A673 (cell line): ENCODE results near the gene CLEC16A. TPM values are rescaled to one million over a fixed set of nuclear protein-coding genes. Genes with fewer than 3 reads are reported as not detected.

Source experiments
- BruUV-seq: library from RNA; stranded (reverse); fragments of 400-500 nt; replicated peaks from 2 replicates; lab custom pipeline; 2021; lab: Mats Ljungman, UMichigan
- CTCF ChIA-PET: fragments of 300-600 bp; sonication (Branson Sonifier 250); formaldehyde crosslinking; loops from one replicate; lab custom pipeline; 2022; ENCODE audit warnings: antibody characterized with exemption; lab: Charles Lee
- POLR2A ChIA-PET: fragments of 300-600 bp; sonication (Branson Sonifier 250); formaldehyde crosslinking; loops from one replicate; lab custom pipeline; 2022; ENCODE audit warnings: antibody characterized with exemption; ENCODE audit not compliant: low non-redundant PET; lab: Charles Lee
- DNase-seq: peaks from one replicate; pipeline ENCODE4 v3.0.0-alpha.2; 2015; ENCODE audit warnings: low spot score
- H3K27ac ChIP-seq: fragments of 200-600 bp; sonication (generic); 2 replicates; pipeline ENCODE4 v1.5.1; 2016; ENCODE audit warnings: mixed run types, low read depth, mild to moderate bottlenecking, mixed read lengths, antibody characterized with exemption, low read length; ENCODE audit not compliant: poor library complexity, severe bottlenecking
- H3K27me3 ChIP-seq: fragments of 200-600 bp; sonication (generic); replicated peaks from 2 replicates; pipeline ENCODE4 v1.6.1; 2017; ENCODE audit warnings: mixed run types, low read depth, mild to moderate bottlenecking, mixed read lengths, antibody characterized with exemption, low read length; ENCODE audit not compliant: insufficient read depth, poor library complexity
- H3K36me3 ChIP-seq: fragments of 200-600 bp; sonication (generic); 2 replicates; pipeline ENCODE4 v1.6.1; 2016; ENCODE audit warnings: mixed run types, mild to moderate bottlenecking, mixed read lengths, antibody characterized with exemption, low read length; ENCODE audit not compliant: insufficient read depth, poor library complexity, severe bottlenecking
- H3K4me1 ChIP-seq: fragments of 200-600 bp; sonication (generic); 2 replicates; pipeline ENCODE4 v1.6.1; 2017; ENCODE audit warnings: mixed run types, mild to moderate bottlenecking, mixed read lengths, antibody characterized with exemption, low read length; ENCODE audit not compliant: insufficient read depth, poor library complexity, severe bottlenecking
- H3K4me3 ChIP-seq: fragments of 200-600 bp; sonication (generic); 2 replicates; pipeline ENCODE4 v1.5.1; 2016; ENCODE audit warnings: low read depth, mixed run types, mild to moderate bottlenecking, mixed read lengths, low read length; ENCODE audit not compliant: poor library complexity, severe bottlenecking
- H3K9me3 ChIP-seq: fragments of 200-600 bp; sonication (generic); 2 replicates; pipeline ENCODE4 v1.6.1; 2016; ENCODE audit warnings: mixed run types, low read depth, mild to moderate bottlenecking, mixed read lengths, antibody characterized with exemption, low read length; ENCODE audit not compliant: poor library complexity, severe bottlenecking
- CTCF ChIP-seq: fragments of 300-800, 200-600 bp; sonication (generic); conservative IDR thresholded peaks from 2 replicates; pipeline ENCODE4 v1.5.1; 2017; ENCODE audit warnings: low read depth, mild to moderate bottlenecking, antibody characterized with exemption, low read length, moderate library complexity, mixed read lengths
- EZH2 ChIP-seq: fragments of 200-600 bp; sonication (generic); IDR thresholded peaks from 2 replicates; pipeline ENCODE4 v1.6.1; 2017; ENCODE audit warnings: borderline replicate concordance, low read depth, mild to moderate bottlenecking, mixed read lengths, antibody characterized with exemption, low read length; ENCODE audit not compliant: poor library complexity, severe bottlenecking
- intact Hi-C: fragments of 100-400 bp; cut with micrococcal nuclease; formaldehyde crosslinking; loops from one replicate; pipeline ENCODE4 v1.10.0; 2022; ENCODE audit not compliant: unreplicated experiment
- total RNA-seq: library from RNA; stranded (reverse); gene quantifications from 2 replicates; pipeline ENCODE4 v1.2.3, GENCODE V29; 2021

The CLEC16A gene
- total RNA-seq, 1 experiment from 2014 or later = 23.4 TPM

GRCh38 chr16:11142261-11142630, 197.9 kb downstream of the CLEC16A start:
- ChIA-PET CTCF (no interaction called here), POLR2A (no interaction called here)
- H3K36me3 ChIP-seq = no peaks in the 10 kb centered on the region
- no peak overlapping the region for H3K27ac ChIP-seq
- no peaks in the 10 kb centered on the region for H3K27me3 ChIP-seq
- no peak overlapping the region for H3K4me3 ChIP-seq
- H3K4me1 ChIP-seq = peaks cover 28% of the 10 kb centered on the region
- TF ChIP-seq EZH2 (no peak), CTCF (no peak)
- no TSS peak for BruUV-seq
- DNase-seq = no peak
- intact Hi-C loops = no loop called here
- no peaks in the 10 kb centered on the region for H3K9me3 ChIP-seq

- no TSS peak for BruUV-seq
- peaks cover 21% of the 10 kb centered on the region for H3K4me1 ChIP-seq
- H3K4me3 ChIP-seq = no peak overlapping the region
- no peak for DNase-seq
- H3K9me3 ChIP-seq = no peaks in the 10 kb centered on the region
- no peak overlapping the region for H3K27ac ChIP-seq
- POLR2A ChIA-PET = no interaction called here
- H3K27me3 ChIP-seq = no peaks in the 10 kb centered on the region
- H3K36me3 ChIP-seq = no peaks in the 10 kb centered on the region
- TF ChIP-seq CTCF (no peak), EZH2 (no peak)
- CTCF ChIA-PET = no interaction called here
- intact Hi-C loops = no loop called here
Measured at GRCh38 chr16:11142951-11143350, 198.6 kb downstream of the CLEC16A start.

- no TSS peak for BruUV-seq
- CTCF ChIA-PET = no interaction called here
- Histone ChIP-seq H3K9me3 (no peaks in the 10 kb centered on the region), H3K4me1 (peaks cover 15% of the 10 kb centered on the region), H3K27me3 (no peaks in the 10 kb centered on the region), H3K27ac (no peak overlapping the region), H3K36me3 (no peaks in the 10 kb centered on the region), H3K4me3 (no peak overlapping the region)
- no peak for TF ChIP-seq CTCF
- intact Hi-C loops = no loop called here
- POLR2A ChIA-PET = no interaction called here
- no peak for DNase-seq
Measured at GRCh38 chr16:11143372-11144035, 199.1 kb downstream of the CLEC16A start.
